ENCODE results near the gene CDK1.

- TF ChIP-seq CTCF (IDR thresholded peaks at IDR 0.05) (no peak), POLR2A (IDR thresholded peaks at IDR 0.05) (no peak)
Observed at GRCh38 chr10:60821656-60822055, 43.4 kb downstream of the CDK1 start.

Measured in thyroid gland (tissue), 4 donors.